Calu3 (cell line): ENCODE results near the gene PRELID3B. TPM values are rescaled to one million over a fixed set of nuclear protein-coding genes. Genes with fewer than 3 reads are reported as not detected.

Experiments used
- BruUV-seq: library from RNA; stranded (reverse); fragments of 400-500 nt; replicated peaks from 2 replicates; lab custom pipeline; 2021; lab: Mats Ljungman, UMichigan
- CTCF ChIA-PET: fragments of 300-600 bp; sonication (Branson Sonifier 250); formaldehyde crosslinking; loops from one replicate; lab custom pipeline; 2022; ENCODE audit warnings: antibody characterized with exemption; lab: Charles Lee
- DNase-seq: peaks from one replicate; pipeline ENCODE4 v3.0.0; 2022
- H3K27ac Mint-ChIP-seq: one replicate; pipeline ENCODE4 v1.8.0; 2022; ENCODE audit warnings: mixed read lengths; ENCODE audit not compliant: unreplicated experiment
- H3K27me3 Mint-ChIP-seq: one replicate; pipeline ENCODE4 v1.8.0; 2022; ENCODE audit warnings: mixed read lengths; ENCODE audit not compliant: unreplicated experiment
- H3K36me3 Mint-ChIP-seq: one replicate; pipeline ENCODE4 v1.8.0; 2022; ENCODE audit warnings: mild to moderate bottlenecking, moderate library complexity, mixed read lengths; ENCODE audit not compliant: insufficient read depth, unreplicated experiment
- H3K4me1 Mint-ChIP-seq: one replicate; pipeline ENCODE4 v1.8.0; 2022; ENCODE audit warnings: mild to moderate bottlenecking, low read depth, mixed read lengths; ENCODE audit not compliant: unreplicated experiment
- H3K4me3 Mint-ChIP-seq: one replicate; pipeline ENCODE4 v1.8.0; 2022; ENCODE audit warnings: mild to moderate bottlenecking, low read depth, moderate library complexity, mixed read lengths; ENCODE audit not compliant: unreplicated experiment
- H3K9me3 Mint-ChIP-seq: one replicate; pipeline ENCODE4 v1.8.0; 2022; ENCODE audit warnings: low read depth, mixed read lengths; ENCODE audit not compliant: unreplicated experiment
- CTCF ChIP-seq: fragments of 200-600 bp; IDR thresholded peaks from one replicate; pipeline ENCODE4 v1.8.0; 2022; ENCODE audit warnings: antibody characterized with exemption; ENCODE audit not compliant: unreplicated experiment
- intact Hi-C: fragments of 100-400 bp; cut with micrococcal nuclease; formaldehyde crosslinking; loops from one replicate; pipeline ENCODE4 v1.10.0; 2022; ENCODE audit not compliant: unreplicated experiment
- total RNA-seq: library from RNA; stranded (reverse); gene quantifications from 2 replicates; pipeline ENCODE4 v1.2.3, GENCODE V29; 2022

PRELID3B gene
- total RNA-seq, 1 experiment from 2014 or later = 136 TPM

GRCh38 chr20:59006864-59007664 is 35.5 kb downstream of the PRELID3B start, which contains the start of gene CTSZ:
Gene CTSZ (minus strand): TSS chr20:59007254. CDS start chr20:59007128, 126 bp downstream.
- DNase-seq = peak; percentile 72
- peaks cover 47% of the 10 kb centered on the region for H3K4me1 Mint-ChIP-seq
- BruUV-seq = no TSS peak
- H3K4me3 Mint-ChIP-seq = peak within 1 kb of the TSS; percentile 78
- peaks cover 49% of the 10 kb centered on the region for H3K36me3 Mint-ChIP-seq
- intact Hi-C loops = no loop called here
- no peaks in the 10 kb centered on the region for H3K27me3 Mint-ChIP-seq
- H3K9me3 Mint-ChIP-seq = no peaks in the 10 kb centered on the region
- CTCF ChIA-PET = no interaction called here
- H3K27ac Mint-ChIP-seq = peak within 1 kb of the TSS; percentile 30
- no peak for TF ChIP-seq CTCF

DNA sequence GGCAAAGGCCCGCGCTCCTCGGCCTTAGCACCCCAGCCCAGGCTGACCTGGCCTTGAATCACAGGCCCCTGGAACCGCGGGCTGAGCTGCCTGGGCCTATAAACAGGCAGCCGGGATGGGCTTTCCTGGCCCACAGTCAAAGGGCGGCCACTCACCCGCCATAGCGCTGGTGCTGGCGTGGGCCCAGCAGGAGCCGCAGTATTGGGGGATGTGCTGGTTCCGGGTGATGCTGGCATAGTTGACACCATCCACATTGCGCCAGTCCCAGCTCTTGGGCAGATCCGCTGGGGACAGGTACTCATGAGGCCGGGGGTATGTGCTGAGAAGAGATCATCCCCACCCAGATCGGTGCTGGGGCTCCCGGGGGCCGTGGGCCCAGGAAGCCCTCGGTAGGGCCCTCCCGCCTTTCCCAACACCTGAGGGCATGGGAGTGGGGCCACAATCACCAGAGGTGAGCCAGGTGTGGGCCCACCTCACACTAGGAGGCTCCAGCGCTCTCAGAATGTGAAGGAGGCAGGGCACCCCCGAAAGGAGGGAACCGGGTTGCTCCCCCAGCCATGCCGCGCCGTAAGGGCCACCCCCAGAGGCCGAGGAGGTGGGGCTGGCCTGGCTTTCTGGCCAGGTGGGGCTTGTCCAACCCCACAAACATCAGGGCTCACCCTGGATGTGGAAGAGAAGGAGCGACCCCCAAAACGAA is 36.3 kb downstream of the PRELID3B start:
- TF ChIP-seq CTCF = no peak
- H3K4me3 Mint-ChIP-seq = peak overlapping the region; percentile 78
- no peaks in the 10 kb centered on the region for H3K9me3 Mint-ChIP-seq
- intact Hi-C loops = no loop called here
- peak; percentile 31 for DNase-seq
- CTCF ChIA-PET = no interaction called here
- H3K27ac Mint-ChIP-seq = peak overlapping the region; percentile 30
- H3K27me3 Mint-ChIP-seq = no peaks in the 10 kb centered on the region
- H3K36me3 Mint-ChIP-seq = peaks cover 52% of the 10 kb centered on the region
- TSS peak; percentile 41 for BruUV-seq
- H3K4me1 Mint-ChIP-seq = peaks cover 42% of the 10 kb centered on the region

GRCh38 chr20:59005523-59006166 is 36.9 kb downstream of the PRELID3B start:
- peaks cover 49% of the 10 kb centered on the region for H3K36me3 Mint-ChIP-seq

More at GRCh38 chr20:59005523-59006166, 36.9 kb downstream of the PRELID3B start:
- peaks cover 35% of the 10 kb centered on the region for H3K4me1 Mint-ChIP-seq
- no peak for TF ChIP-seq CTCF
- H3K4me3 Mint-ChIP-seq = peak overlapping the region; percentile 78
- intact Hi-C loops = no loop called here
- CTCF ChIA-PET = interaction anchor here (0.6 kb wide), 1 partner anchor 255 kb away, joined by 5 read pairs; no protein-coding TSS in a partner anchor
- no peaks in the 10 kb centered on the region for H3K27me3 Mint-ChIP-seq
- BruUV-seq = no TSS peak
- H3K27ac Mint-ChIP-seq = peak overlapping the region; percentile 30
- H3K9me3 Mint-ChIP-seq = no peaks in the 10 kb centered on the region
- no peak for DNase-seq
